HG02852 (cell line): ENCODE measurements around the gene KCNV2.

Experiments
- ATAC-seq: cut with Tn5 transposase; IDR thresholded peaks from one replicate; pipeline ENCODE4 v1.9.1; 2021; ENCODE audit warnings: mild to moderate bottlenecking, moderate library complexity; ENCODE audit not compliant: unreplicated experiment

Gene KCNV2

DNA sequence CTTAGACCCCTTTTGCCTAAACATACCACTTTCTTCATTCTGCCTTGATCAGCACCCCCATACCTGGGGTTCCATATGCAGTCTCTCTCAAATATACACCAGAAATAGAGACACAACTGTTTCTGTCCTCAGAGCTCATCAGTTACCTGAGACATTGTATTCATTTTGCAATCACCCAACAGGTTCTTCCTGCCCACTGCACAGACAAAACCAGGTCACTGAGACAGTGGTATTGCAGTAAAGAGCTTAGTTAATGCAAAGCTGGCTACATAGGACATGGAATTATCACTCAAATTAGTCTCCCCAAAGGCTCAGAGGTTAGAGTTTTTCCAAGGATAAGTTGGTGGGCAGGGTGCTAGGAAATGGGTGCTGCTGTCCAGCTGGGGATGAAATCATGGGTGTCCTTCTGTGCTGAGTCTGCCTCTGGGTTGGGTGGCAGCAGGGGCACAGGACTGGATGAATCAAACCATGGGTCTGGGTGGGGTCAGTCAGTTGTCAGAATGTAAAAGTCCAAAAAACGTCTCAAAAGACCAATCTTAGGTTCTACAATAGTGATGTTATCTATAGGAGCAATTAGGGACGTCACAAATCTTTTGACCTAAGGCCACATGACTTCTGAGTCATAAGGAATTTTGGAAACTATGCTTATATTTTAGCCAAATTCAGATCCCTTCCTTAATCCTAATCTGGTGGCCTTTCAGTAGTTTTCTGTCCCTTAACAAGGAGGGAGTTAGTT lies 41.0 kb downstream of the KCNV2 start:
- no peak for ATAC-seq

GRCh38 chr9:2758898-2759510 lies 41.7 kb downstream of the KCNV2 start:
- no peak for ATAC-seq

DNA sequence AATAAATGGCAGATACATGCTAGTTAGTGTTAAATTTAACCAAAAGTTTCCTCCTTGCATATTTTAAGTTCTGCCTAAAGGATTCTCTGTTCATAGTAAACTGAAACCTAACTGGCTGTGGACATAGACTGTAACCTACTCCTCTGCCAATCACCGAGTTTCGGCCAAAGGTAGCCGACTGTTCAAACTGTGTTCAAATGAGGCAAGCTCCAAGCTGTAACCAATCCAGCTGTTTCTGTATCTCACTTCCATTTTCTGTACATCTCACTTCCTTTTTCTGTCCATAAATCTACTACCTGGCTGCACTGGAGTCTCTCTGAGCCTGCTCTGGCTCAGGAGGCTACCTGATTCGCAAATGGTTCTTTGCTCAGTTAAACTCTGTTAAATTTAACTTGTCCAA lies 44.1 kb downstream of the KCNV2 start:
- ATAC-seq = peak; percentile 78

DNA sequence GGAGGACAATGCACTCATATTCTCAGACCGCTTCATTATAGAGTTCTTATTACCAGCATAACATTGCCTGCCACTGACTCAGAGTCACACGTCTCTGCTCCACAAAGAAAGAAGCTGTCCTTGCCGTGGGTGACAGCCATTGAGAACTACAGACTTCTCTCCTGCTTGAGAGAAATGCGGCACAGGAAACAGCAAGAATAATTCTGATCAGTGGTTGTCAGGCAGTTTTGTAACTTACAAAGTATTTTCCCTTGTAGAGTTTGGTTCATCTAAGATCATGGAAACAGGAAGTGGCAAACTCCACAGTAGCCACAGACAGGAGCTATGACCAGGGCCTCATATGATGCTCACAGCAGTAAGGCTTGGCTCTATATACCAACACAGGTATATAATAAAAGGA lies 47.0 kb downstream of the KCNV2 start:
- ATAC-seq = peak; percentile 41

GRCh38 chr9:2765250-2765880 lies 48.1 kb downstream of the KCNV2 start:
- ATAC-seq = no peak

DNA sequence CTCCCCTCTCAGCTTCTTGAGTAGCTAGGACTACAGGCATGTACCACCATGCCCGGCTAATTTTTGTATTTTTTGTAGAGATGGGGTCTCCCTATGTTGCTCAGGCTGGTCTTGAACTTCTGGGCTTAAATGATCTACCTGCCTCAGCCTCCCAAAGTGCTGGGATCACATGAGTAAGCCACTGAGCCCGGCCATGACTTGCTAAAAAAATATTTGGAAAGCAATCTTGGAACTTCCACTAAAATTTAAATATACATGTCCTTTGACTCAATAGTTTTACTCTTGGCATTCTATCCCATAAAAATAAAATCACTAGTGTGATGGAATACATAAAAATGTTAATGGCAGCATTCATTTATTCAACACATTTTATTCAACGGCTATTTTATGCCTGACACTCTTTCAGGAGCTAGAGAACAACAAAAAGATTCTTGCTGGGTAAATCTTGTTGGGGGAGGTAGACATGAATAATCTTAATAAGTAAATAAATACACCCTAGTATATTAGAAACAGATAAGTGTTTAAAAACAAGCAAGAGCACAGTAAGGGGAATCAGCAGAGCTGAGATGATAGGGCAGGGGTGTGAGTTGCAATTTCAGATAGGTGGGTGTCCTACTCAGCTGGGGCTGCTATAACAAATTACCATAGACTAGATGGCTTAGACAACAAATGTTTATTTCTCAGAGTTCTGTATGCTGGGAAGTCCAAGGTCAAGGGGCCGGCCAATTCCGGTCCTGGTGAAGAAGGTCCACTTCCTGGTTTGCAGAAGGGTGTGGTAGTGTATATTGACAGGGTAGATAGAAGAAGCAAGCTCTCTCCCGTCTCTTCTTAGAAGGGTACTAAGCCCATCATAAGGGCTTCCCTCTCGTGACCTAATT lies 50.7 kb downstream of the KCNV2 start:
- no peak for ATAC-seq

DNA sequence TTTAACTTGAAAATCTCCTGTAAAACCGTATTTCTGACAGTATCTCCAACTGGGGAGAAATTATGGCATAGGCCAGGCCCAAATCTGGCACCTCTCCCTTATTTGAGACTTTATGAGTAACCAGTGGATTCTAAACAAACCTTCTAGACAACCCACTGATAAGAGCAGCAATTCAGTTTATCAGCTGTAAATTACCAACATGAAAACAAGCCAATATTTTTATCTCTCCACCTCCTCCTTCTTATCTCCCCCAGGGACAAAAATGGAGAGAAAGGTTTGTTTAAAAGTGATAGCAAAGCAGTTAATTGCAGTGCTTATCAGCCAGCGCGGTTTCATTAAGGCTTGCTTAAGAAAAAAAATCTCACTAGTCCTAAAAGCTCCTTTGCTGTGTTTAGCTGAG lies 53.8 kb downstream of the KCNV2 start:
- ATAC-seq = no peak

- ATAC-seq = no peak
Observed at GRCh38 chr9:2771661-2772060, 54.4 kb downstream of the KCNV2 start.

DNA sequence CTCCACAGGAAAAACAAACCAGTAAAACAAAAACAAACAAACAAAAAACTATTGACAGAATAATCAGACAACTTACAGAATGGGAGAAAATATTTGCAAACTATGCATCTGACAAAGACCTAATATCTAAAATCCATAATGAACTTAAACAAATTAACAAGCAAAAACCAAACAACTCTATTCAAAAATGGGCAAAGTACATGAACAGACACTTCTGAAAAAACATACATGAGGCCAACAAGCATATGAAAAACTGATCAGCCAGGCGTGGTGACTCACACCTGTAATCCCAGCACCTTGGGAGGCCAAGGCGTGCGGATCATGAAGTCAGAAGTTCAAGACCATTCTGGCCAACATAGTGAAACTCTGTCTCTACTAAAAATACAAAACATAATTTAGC lies 60.1 kb downstream of the KCNV2 start:
- no peak for ATAC-seq

DNA sequence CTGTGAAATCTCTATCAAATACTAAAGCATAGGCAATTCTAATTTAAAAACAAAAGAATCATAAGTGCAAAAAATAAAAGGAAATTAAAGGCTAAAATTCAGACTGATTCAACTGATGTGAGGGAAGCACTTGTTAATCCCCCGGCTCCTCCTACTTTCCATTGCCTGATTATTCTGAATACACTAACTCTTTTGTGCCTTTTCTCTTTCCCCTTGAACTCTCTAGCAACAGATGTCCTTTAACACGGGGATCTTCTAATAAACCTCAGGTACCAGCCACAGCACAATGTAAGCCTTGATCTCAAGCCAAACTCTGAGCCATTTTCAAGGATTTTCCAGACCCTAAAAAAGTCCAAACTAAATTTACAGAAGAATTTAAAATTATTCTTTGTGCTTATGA lies 61.5 kb downstream of the KCNV2 start:
- ATAC-seq = no peak
